B cell (primary cell): ENCODE results near the gene PTPRN2. TPM values are rescaled to one million over a fixed set of nuclear protein-coding genes. Genes with fewer than 3 reads are reported as not detected.

ENCODE experiments used
- ATAC-seq: fragments of 200-7000 bp; cut with Tn5 transposase; one replicate; pipeline ENCODE4 v1.10.0; 2021; ENCODE audit warnings: low read depth, mild to moderate bottlenecking, moderate number of reproducible peaks, moderate library complexity
- CTCF ChIA-PET: fragments of 350-600 bp; sonication (Branson Sonifier 250); formaldehyde crosslinking; loops from one replicate; lab custom pipeline; 2021; ENCODE audit warnings: antibody characterized with exemption, inconsistent platforms; lab: Charles Lee
- POLR2A ChIA-PET: fragments of 350-600 bp; sonication (Branson Sonifier 250); formaldehyde crosslinking; loops from one replicate; lab custom pipeline; 2021; ENCODE audit warnings: antibody characterized with exemption; lab: Charles Lee
- DNase-seq: peaks from one replicate; pipeline ENCODE4 v3.0.0; 2013
- H2AFZ ChIP-seq: 2 replicates; pipeline ENCODE4 v1.6.1; 2012; ENCODE audit warnings: mild to moderate bottlenecking, low read depth, low read length; ENCODE audit not compliant: insufficient read depth, poor library complexity, severe bottlenecking
- H3K27ac ChIP-seq, 2 donors: 1 replicate in 1 of 2; 2 replicates in 1 of 2; pipeline ENCODE4 v1.5.1; 2012 to 2013; ENCODE audit warnings: low read length in 2 of 2, mild to moderate bottlenecking in 2 of 2, moderate library complexity in 1 of 2
- H3K27me3 ChIP-seq, 4 experiments: fragments of 200-600 bp in 1 of 4; sonication (generic) in 1 of 4; replicated peaks in 1 of 4; 1 replicate in 2 of 4; 2 replicates in 2 of 4; pipeline versions ENCODE4 v1.6.1 to v1.7.0; 2013 to 2016; ENCODE audit warnings: low read length in 3 of 4, mild to moderate bottlenecking in 2 of 4, mixed read lengths in 1 of 4, moderate library complexity in 1 of 4; ENCODE audit not compliant: insufficient read depth in 4 of 4, control insufficient read depth in 3 of 4; ENCODE audit errors: control extremely low read depth in 1 of 4
- H3K36me3 ChIP-seq, 2 experiments: replicated peaks in 1 of 2; 1 replicate in 1 of 2; 2 replicates in 1 of 2; pipeline versions ENCODE4 v1.6.1 to v1.7.1; 2013; ENCODE audit warnings: low read length in 1 of 2; ENCODE audit not compliant: insufficient read depth in 2 of 2, control insufficient read depth in 1 of 2; ENCODE audit errors: control extremely low read depth in 1 of 2, extremely low read depth in 1 of 2
- H3K4me1 ChIP-seq, 2 donors: fragments of 200-600 bp in 1 of 2; sonication (generic) in 1 of 2; 1 replicate in 1 of 2; 2 replicates in 1 of 2; pipeline versions ENCODE4 v1.5.1 to v1.6.1; 2013 to 2017; ENCODE audit warnings: low read length in 2 of 2; ENCODE audit not compliant: control insufficient read depth in 2 of 2, insufficient read depth in 2 of 2
- H3K4me2 ChIP-seq: replicated peaks from 2 replicates; pipeline ENCODE3; 2012; ENCODE audit warnings: mild to moderate bottlenecking, low read depth, low read length; ENCODE audit not compliant: poor library complexity, severe bottlenecking
- H3K4me3 ChIP-seq, 5 experiments: fragments of 200-600 bp in 1 of 5; sonication (generic) in 1 of 5; 1 replicate in 3 of 5; 2 replicates in 2 of 5; pipeline versions ENCODE4 v1.5.1 to v1.7.0; 2011 to 2016; ENCODE audit warnings: low read length in 4 of 5, mild to moderate bottlenecking in 4 of 5, low read depth in 2 of 5, control low read depth in 1 of 5, moderate library complexity in 1 of 5; ENCODE audit not compliant: insufficient read depth in 1 of 5; ENCODE audit errors: control extremely low read depth in 1 of 5, extremely low read depth in 1 of 5
- H3K79me2 ChIP-seq: fragments of 200-600 bp; sonication (generic); one replicate; pipeline ENCODE4 v1.6.0; 2016; ENCODE audit warnings: low read length; ENCODE audit not compliant: control insufficient read depth, insufficient read depth
- H3K9ac ChIP-seq: fragments of 200-600 bp; sonication (generic); 2 replicates; pipeline ENCODE4 v1.6.1; 2017; ENCODE audit warnings: mild to moderate bottlenecking, low read length, moderate library complexity
- H3K9me3 ChIP-seq, 3 donors: one replicate each; pipeline versions ENCODE4 v1.6.1 to v1.7.1; 2013; ENCODE audit warnings: low read length in 2 of 3; ENCODE audit not compliant: control insufficient read depth in 2 of 3, insufficient read depth in 1 of 3; ENCODE audit errors: control extremely low read depth in 1 of 3
- H4K20me1 ChIP-seq: 2 replicates; pipeline ENCODE4 v1.6.0; 2012; ENCODE audit warnings: mild to moderate bottlenecking, low read length; ENCODE audit not compliant: insufficient read depth, control insufficient read depth, poor library complexity, severe bottlenecking
- H3K27ac Mint-ChIP-seq: one replicate; pipeline ENCODE4 v1.8.0; 2021; ENCODE audit warnings: mixed read lengths
- H3K27me3 Mint-ChIP-seq: one replicate; pipeline ENCODE4 v1.8.0; 2021; ENCODE audit warnings: mixed read lengths
- H3K4me1 Mint-ChIP-seq: one replicate; pipeline ENCODE4 v1.8.0; 2021; ENCODE audit warnings: mixed read lengths
- H3K4me3 Mint-ChIP-seq: one replicate; pipeline ENCODE4 v1.8.0; 2021; ENCODE audit warnings: mixed read lengths
- H3K9me3 Mint-ChIP-seq: one replicate; pipeline ENCODE4 v1.8.0; 2022; ENCODE audit warnings: mixed read lengths; ENCODE audit not compliant: insufficient read depth
- CTCF ChIP-seq: fragments of 200-600 bp; IDR thresholded peaks from one replicate; pipeline ENCODE4 v1.8.0; 2022; ENCODE audit warnings: antibody characterized with exemption, mild to moderate bottlenecking
- EZH2 ChIP-seq: IDR thresholded peaks from 2 replicates; pipeline ENCODE4 v1.6.1; 2012; ENCODE audit warnings: borderline replicate concordance, low read depth, mild to moderate bottlenecking, moderate library complexity, low read length; ENCODE audit not compliant: insufficient read depth, poor library complexity, severe bottlenecking
- WGBS: methylation state at CpG from one replicate; pipeline ENCODE4 v1.1.5; 2013; ENCODE audit warnings: missing lambda C conversion rate; ENCODE audit not compliant: insufficient coverage; 5-methylcytosine and 5-hydroxymethylcytosine counted together
- intact Hi-C: fragments of 100-400 bp; cut with micrococcal nuclease; formaldehyde crosslinking; loops from one replicate; pipeline ENCODE4 v1.10.0; 2022
- polyA plus RNA-seq: library from polyadenylated mRNA; depleted of rRNA; stranded (reverse); fragments of >200 nt; gene quantifications from 2 replicates; pipeline ENCODE4 v1.2.3, GENCODE V29; 2012
- total RNA-seq, 2 donors: library from RNA; stranded (reverse); fragments of 120-200 nt in 1 of 2; gene quantifications; 1 replicate in 1 of 2; 2 replicates in 1 of 2; pipeline versions ENCODE4 v1.2.3 to v1.2.4, GENCODE V29; 2013 to 2022

Gene PTPRN2
- total and polyA plus RNA-seq, 2 donors (not counting 1 experiment from before 2014, with no cell fraction given), result 2.0 to 5.0 TPM

DNA sequence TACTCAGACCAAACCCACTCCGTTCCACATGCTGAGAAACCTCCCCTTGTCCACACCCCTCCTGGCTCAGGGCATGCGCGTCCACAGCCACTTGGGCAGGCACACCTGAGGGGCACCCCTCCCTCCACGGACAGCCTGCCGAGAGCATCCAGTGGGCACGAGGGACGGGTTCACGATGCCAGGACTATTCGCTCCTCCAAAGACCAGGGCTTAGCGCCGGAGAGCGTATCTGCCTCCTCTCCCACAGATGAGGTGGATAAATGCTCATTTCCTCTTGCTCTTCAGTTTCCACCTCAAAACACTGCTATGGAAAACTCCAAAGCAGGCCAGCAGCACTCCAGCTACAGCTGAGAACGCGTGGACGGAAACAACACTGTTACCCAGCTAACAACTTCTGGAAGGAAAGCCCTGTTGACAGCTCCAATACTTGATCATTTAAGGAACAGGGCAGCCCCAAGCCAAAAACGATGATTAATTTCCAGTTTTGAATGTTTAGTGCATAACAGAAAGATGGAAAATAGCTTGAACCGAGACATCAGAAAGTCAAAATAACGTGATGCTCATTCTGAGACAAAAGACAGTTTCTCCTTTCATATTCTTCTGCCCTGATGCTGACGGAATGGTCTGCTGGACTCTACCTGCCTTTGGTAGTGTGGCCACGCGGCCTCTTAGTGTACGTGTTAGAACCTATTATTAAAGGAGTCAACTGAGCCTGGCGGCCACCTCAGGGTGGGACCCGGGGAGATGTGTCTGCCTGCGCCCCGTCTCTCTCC lies 1046.1 kb downstream of the PTPRN2 start:
- H3K4me3 Mint-ChIP-seq, result no peak overlapping the region
- DNase-seq (no peak), ATAC-seq (no peak)
- TF ChIP-seq EZH2 (no peak), CTCF (no peak)
- H3K4me1 Mint-ChIP-seq, result no peaks in the 10 kb centered on the region
- Histone ChIP-seq H3K9me3 (peaks cover 0 to 11% (median 0%) of the 10 kb centered on the region in 3 donors), H3K27ac (no peak overlapping the region), H3K4me1 (no peaks in the 10 kb centered on the region), H3K79me2 (no peaks in the 10 kb centered on the region), H3K36me3 (no peaks in the 10 kb centered on the region), H3K9ac (no peak overlapping the region), H3K27me3 (no peaks in the 10 kb centered on the region), H3K4me3 (no peak overlapping the region), H3K4me2 (no peak overlapping the region), H2AFZ (no peak overlapping the region), H4K20me1 (no peaks in the 10 kb centered on the region)
- H3K27me3 Mint-ChIP-seq, result peaks cover 3% of the 10 kb centered on the region
- CTCF ChIA-PET, result no interaction called here
- H3K27ac Mint-ChIP-seq, result no peak overlapping the region
- peaks cover 5% of the 10 kb centered on the region for H3K9me3 Mint-ChIP-seq
- POLR2A ChIA-PET, result no interaction called here
- intact Hi-C loops, result no loop called here
- WGBS, result 95% methylated on average over 26 of the region's 26 CpGs

DNA sequence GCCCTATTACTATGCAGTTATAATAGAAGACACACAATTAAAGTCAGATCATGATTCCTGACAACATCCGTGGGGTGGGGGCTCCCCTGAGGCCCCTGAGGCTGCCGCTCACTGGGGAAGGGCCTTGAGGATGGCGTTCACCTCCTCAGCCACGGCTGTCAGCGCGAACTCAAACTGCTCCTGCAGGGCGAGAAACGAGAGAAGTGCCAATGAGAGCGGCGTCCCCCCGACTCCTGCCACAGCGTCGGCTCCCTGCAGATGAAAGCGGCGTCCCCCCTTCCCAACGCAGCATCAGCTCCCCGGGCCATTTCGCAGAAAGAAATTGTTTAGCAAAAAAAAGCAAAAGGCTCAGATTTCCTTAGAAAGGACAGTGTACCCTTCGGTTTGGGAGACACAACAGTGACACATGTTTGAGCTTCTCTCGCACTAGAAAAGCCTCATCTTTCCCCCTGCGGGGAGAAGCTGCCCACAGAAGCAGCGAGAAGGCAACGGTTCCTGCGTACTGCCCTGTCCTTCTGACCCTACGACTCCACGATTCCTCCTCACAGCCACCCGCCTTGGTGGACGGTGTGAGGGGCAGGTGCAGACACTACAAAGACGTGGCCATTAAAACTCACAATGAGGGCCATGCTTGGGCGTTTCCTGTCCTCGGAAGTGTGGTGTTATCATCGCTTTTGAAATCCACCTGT lies 1046.9 kb downstream of the PTPRN2 start:
- Histone ChIP-seq H3K9me3 (peaks cover 0 to 11% (median 0%) of the 10 kb centered on the region in 3 donors), H3K9ac (no peak overlapping the region), H3K36me3 (no peaks in the 10 kb centered on the region), H2AFZ (no peak overlapping the region), H3K4me1 (no peaks in the 10 kb centered on the region), H3K4me3 (no peak overlapping the region), H3K4me2 (no peak overlapping the region), H3K27me3 (no peaks in the 10 kb centered on the region), H3K79me2 (no peaks in the 10 kb centered on the region), H4K20me1 (no peaks in the 10 kb centered on the region), H3K27ac (no peak overlapping the region)
- no peaks in the 10 kb centered on the region for H3K4me1 Mint-ChIP-seq
- TF ChIP-seq EZH2 (no peak), CTCF (no peak)
- WGBS, result 96% methylated on average over 32 of the region's 32 CpGs
- ChIA-PET POLR2A (no interaction called here), CTCF (no interaction called here)
- ATAC-seq, result no peak
- H3K4me3 Mint-ChIP-seq, result no peak overlapping the region
- H3K9me3 Mint-ChIP-seq, result peaks cover 5% of the 10 kb centered on the region
- no peak for DNase-seq
- H3K27me3 Mint-ChIP-seq, result peaks cover 3% of the 10 kb centered on the region
- intact Hi-C loops, result no loop called here
- no peak overlapping the region for H3K27ac Mint-ChIP-seq
